Measurements from ENCODE around the gene TSPEAR.

The TSPEAR gene

GRCh38 chr21:44569861-44570517, 141.4 kb downstream of the TSPEAR start:
- no peak for TF ChIP-seq CTCF (IDR thresholded peaks at IDR 0.05)

DNA sequence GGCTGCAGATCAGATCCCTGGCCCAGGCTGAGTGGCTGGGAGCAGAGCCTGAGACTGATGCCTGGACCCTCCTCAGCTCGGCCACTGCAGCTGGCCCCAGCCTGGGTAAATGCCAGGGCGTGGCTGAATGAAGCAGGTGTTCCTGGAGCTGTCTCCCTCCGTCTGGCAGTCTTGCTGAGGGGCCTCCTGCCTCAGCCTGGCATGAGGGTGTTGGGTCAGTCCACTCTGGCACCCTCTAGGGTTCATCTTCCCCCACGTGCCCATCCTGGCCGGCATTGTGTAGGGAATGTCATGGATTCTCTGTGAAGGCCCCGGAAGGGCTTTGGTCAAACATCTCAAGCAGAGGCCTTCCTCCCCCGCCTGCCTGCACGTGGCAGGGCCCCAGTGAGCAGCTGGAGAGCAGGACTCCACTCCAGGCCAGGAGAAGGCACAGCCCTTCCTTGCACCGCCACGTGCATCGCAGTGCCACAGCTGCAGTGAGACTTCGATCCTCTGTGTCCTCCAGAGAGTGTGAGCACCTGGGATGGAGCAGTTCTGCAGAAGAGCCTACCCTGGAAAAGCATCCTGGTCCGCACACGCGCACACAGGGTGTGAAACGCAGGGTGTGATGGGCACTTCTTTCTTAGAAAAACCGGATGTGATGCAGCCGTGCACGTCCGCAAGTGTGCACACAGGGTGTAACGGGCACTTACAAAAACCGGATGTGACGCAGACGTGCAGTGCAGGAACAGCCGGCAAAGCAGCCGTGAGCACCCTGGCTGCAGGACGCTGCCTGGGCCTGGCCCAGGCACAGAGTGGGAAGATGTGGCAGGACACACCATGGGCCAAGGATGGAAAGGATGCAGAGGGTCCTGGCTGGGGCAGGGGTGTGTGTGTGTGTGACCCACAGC, 142.5 kb downstream of the TSPEAR start:
- no peak for TF ChIP-seq CTCF (IDR thresholded peaks at IDR 0.05)

GRCh38 chr21:44568261-44568660, 143.1 kb downstream of the TSPEAR start:
- no peak for TF ChIP-seq CTCF (IDR thresholded peaks at IDR 0.05)

DNA sequence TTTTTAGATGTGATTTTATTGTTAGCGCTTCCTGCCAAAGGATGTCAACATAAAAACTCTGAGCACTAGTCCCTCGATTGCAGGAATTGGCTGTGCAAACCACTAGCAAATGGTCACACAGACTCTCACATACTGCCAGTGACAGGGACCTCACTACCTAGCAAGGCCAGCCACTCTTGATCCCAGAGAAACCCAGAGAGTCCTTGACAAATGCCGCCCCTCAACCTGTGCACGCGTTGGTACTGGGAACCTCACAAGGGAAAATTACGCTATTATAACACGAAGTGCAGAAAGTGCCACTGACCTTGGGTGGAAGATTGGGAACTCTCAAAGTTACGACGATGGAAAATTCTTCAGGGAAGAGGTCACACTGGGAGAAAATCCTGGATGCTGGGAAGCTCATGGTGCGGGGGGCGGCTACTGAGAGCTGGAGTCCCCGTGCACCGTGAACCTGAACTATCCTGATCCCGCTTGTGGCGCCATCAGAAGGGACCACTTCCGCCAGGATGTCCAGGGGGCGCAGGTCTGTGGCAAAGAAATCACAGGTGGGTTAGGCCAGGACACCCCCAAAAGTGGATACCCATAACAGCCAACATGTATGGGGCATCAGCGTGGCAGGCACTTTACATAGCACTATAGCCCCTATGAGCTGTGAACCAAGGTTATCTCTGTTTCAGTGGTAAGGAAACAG, 143.7 kb downstream of the TSPEAR start:
- TF ChIP-seq CTCF (IDR thresholded peaks at IDR 0.05), result no peak

GRCh38 chr21:44566403-44566802, 145.0 kb downstream of the TSPEAR start:
- TF ChIP-seq CTCF (IDR thresholded peaks at IDR 0.05), result no peak

DNA sequence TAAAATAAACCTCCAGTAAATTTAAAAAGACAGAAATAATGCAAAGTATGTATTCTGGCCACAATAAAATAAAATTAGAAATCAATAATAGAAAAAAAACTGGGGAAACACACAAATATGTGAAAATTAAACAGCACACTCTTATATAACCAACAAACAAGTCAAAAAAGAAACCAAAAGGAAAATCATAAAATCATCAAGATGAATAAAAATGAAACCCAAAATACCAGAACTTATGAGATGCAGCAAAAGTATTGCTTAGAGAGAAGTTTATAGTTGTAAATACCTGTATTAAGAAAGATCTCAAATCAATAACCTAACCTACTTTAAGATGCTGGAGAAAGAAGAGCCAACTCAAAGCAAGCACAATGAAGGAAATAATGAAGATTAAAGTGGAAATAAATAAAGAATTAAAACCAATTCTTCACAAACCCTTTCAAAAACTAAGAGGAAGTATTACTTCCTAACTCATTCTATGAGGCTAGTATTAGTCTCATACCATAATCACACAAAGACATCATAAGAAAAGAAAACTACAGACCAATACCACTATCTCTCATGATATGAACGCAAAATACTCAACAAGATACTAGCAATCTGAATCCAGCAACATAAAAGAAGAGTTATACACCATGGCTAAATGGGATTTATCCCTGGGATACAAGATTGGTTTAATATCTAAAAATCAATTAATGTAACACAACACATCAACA, 146.3 kb downstream of the TSPEAR start:
- no peak for TF ChIP-seq CTCF (IDR thresholded peaks at IDR 0.05)

GRCh38 chr21:44564099-44564498, 147.3 kb downstream of the TSPEAR start:
- no peak for TF ChIP-seq CTCF (IDR thresholded peaks at IDR 0.05)

Data from LNCAP (cell line).